Inflammatory macrophage treated with lipopolysaccharide for 1 hour (primary cell): ENCODE results near the gene PRKAB2.
"Not testable (repeated sequence)": the region's sequence is repeated elsewhere in the genome, so short reads cannot be mapped to it uniquely, and the experiment has no call there.

Source experiments
- DNase-seq, 2 donors: peaks; one replicate each; pipeline ENCODE4 v3.0.0-alpha.2; 2020 to 2022

Gene PRKAB2

GRCh38 chr1:147171399-147172167, 687 bp downstream of the PRKAB2 start:
- no peak for DNase-seq

GRCh38 chr1:147169840-147170674, 2.2 kb downstream of the PRKAB2 start:
- no peak for DNase-seq

GRCh38 chr1:147169171-147169570, 3.1 kb downstream of the PRKAB2 start:
- DNase-seq = no peak

- no peak for DNase-seq
These were observed 3.6 kb downstream of the PRKAB2 start for GRCh38 chr1:147168626-147169058.

- peak in 1 of 2 donors; percentile 37 for DNase-seq
These were observed 4.9 kb downstream of the PRKAB2 start for GRCh38 chr1:147167365-147167764.

DNA sequence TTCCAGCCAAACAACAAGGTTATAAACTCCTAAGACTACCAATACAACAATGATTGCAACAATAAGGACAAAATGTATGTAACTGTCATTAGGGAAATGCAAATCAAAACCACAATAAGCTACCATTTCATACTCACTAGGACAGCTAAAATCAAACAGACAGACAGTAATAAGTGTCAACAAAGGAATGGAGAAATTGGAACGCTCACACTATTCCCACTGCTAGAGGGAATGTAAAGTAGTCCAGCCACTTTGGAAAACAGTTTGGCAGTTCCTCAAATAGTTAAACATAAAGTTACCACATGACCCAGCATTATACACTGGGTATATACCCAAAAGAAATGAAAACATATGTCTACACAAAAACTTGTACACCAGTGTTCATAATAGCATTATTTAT, 9.3 kb downstream of the PRKAB2 start:
- DNase-seq = no peak

- DNase-seq = no peak
These were observed 10.2 kb downstream of the PRKAB2 start for GRCh38 chr1:147162093-147162492.

DNA sequence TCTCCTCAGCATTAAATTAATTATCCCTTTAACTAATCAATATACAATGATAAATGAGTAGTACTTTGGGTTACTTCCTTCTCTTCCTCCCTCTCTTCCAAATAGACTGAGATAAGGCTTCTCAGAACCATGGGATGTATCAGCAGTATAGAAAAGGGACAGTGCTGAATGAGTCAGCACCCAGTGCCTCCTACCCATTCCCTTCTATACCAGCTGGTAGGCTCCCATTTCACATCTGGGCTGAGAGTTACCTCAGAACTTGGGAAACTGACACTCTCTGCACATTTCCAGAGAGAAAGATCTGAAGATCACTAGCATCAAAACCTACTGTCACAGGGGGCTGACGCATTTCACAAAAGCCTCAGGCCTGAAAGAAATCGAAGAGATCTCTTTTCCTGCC, 15.2 kb downstream of the PRKAB2 start:
- DNase-seq = peak in 1 of 2 donors; percentile 52

DNA sequence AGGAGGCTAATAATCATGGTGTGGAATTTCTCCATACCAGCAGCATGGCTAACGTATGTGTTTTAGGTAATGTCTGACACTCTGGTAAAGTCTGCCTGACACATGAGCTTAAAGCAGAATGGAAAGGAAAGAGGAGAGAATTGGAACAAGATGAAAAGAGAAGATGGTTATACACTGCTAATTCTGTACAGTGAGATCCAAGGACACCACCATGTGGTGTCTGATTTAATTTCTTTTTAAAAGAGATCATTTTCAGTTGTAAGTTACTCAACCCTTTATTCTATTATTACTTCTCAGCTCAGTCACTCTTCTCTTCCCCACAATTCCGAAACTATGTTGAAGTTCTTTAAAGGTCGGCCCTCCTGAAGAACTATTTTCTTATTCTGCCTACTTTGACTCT, 15.6 kb downstream of the PRKAB2 start:
- DNase-seq = no peak

GRCh38 chr1:147152772-147153171, 19.5 kb downstream of the PRKAB2 start:
- no peak for DNase-seq

- DNase-seq = no peak
These were observed 21.0 kb downstream of the PRKAB2 start for GRCh38 chr1:147151244-147151643.

- no peak for DNase-seq
These were observed 29.4 kb downstream of the PRKAB2 start for GRCh38 chr1:147142886-147143285.

GRCh38 chr1:147130721-147131120, 41.5 kb downstream of the PRKAB2 start:
- DNase-seq = not testable (repeated sequence)

- DNase-seq = no peak
These were observed 43.0 kb downstream of the PRKAB2 start for GRCh38 chr1:147129116-147129873.

- DNase-seq = no peak
These were observed 48.0 kb downstream of the PRKAB2 start for GRCh38 chr1:147124266-147124665.

DNA sequence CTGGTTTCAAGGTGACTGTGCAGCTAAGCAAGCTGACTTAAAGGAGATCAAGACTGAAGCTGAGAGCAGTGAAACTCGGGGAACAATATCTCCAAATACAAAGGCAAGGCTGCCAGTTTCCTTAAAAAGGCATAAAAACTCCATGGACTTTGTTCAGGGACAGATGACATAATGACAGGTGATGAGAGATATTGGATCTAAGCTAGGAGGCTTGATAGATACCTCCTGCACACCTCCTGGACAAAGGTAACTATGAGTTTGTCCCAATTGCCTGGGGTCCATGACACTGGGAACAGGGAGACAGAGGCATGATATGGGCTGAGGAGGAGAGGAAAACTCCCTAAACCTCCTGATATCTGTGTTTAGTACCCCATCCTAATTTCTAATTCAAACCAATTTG, 55.2 kb downstream of the PRKAB2 start:
- no peak for DNase-seq

- no peak for DNase-seq
These were observed 56.8 kb downstream of the PRKAB2 start for GRCh38 chr1:147115496-147115895.

- DNase-seq = not testable (repeated sequence)
These were observed 57.2 kb downstream of the PRKAB2 start for GRCh38 chr1:147115079-147115478.

- DNase-seq = not testable (repeated sequence)
These were observed 57.9 kb downstream of the PRKAB2 start for GRCh38 chr1:147114353-147114752.

DNA sequence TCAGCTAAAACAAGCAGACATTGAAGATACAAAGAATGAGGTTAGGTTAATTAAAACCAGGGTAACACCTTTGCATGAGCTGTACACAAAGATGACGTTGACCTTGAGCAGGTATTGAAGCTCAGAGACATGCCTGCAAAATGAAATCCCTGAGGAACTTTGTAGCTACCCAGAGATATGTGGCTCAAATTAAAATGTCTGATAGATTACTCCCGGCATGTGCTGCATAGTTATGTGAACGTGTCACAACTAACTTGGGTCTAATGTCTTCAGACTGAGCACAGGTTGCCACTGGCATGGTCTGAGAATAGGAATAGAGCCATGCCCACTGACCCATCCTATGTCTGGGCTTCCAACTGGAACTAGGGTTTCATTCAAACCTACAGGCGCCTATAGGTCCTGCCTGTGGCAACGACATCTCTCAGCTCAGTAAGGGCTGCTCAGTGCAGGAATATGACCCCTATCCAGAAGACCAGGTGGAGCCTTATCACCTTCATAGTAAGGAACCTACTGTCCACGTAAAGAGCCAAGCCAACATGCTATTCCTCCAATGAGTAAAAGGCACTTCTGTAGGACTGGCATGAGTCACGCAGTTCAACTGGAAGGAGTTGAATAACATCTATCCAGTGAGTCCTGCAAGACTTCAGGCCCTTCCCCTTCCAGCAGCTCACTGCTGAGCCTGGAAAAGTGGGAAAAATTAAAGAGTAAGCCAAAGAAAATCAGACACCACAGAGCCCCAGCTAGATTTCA, 60.7 kb downstream of the PRKAB2 start:
- DNase-seq = no peak

DNA sequence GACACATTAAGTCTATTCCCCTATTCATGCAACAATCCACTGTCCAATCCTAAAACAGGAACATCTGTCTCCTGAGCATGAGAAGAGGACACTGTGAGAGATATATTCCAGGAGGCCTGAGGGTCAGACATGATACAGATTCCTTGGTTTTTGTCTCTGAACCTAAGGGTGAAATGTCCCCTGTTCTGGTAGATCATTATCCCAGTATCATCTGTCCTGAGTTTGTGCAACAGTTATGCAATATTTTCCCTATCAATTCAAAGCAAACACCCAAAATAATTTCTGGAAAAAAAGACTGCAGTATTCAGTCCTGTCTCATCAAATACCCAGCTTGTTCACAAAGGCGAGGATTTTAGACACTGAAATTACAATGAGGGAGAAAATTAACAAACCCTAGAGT, 61.4 kb downstream of the PRKAB2 start:
- DNase-seq = no peak

DNA sequence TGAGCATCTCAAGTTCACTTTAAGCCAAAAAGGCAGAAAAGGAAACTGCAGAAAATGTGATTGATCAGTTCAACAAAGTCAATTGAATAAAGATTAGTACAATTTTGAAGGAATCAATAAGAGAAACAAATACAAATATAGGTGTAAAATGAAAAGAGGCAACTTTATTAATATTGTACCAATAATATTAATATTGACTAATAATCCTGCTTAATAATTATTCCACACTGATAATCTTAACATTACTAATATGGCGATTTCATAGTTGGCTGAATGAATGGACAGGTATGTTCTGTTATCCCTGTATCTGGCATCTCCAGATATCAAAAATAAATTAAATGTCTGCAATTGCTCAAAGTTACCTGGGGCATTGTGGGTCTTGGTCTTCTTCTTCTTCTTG, 61.8 kb downstream of the PRKAB2 start:
- DNase-seq = no peak

GRCh38 chr1:147109762-147110161, 62.5 kb downstream of the PRKAB2 start:
- no peak for DNase-seq
